ENCODE measurements around the gene EPHA5. TPM values are rescaled to one million over a fixed set of nuclear protein-coding genes. Genes with fewer than 3 reads are reported as not detected.

EPHA5 gene
- total RNA-seq, 4 donors from 2014 or later = 0.23 to 0.58 (median 0.37) TPM

- H3K27ac ChIP-seq (replicated peaks in 1 of 4) = no peak overlapping the region
- no peak for DNase-seq (ENCODE audit: extremely low spot score)
- TF ChIP-seq EP300 (IDR thresholded peaks at IDR 0.05) (no peak), POLR2A (IDR thresholded peaks at IDR 0.05; ENCODE audit: low read depth) (no peak), POLR2AphosphoS5 (IDR thresholded peaks at IDR 0.05) (no peak), CTCF (IDR thresholded peaks at IDR 0.05) (no peak)
- H3K4me3 ChIP-seq = no peak overlapping the region
- WGBS = 82% methylated on average over 8 of the region's 8 CpGs
- H3K36me3 ChIP-seq = no peaks in the 10 kb centered on the region
- no peaks in the 10 kb centered on the region for H3K9me3 ChIP-seq
- intact Hi-C loops (cut with DNase I) = no loop called here
- H3K27me3 ChIP-seq = no peaks in the 10 kb centered on the region
- no peaks in the 10 kb centered on the region for H3K4me1 ChIP-seq
These were observed 118.2 kb downstream of the EPHA5 start for GRCh38 chr4:65552057-65552456.

GRCh38 chr4:65550500-65550899, 119.8 kb downstream of the EPHA5 start:
- H3K4me1 ChIP-seq = no peaks in the 10 kb centered on the region
- 86% methylated on average over 11 of the region's 11 CpGs for WGBS
- H3K27me3 ChIP-seq = no peaks in the 10 kb centered on the region
- no peak for DNase-seq (ENCODE audit: extremely low spot score)
- no peak overlapping the region for H3K27ac ChIP-seq (replicated peaks in 1 of 4)
- no peak for TF ChIP-seq CTCF (IDR thresholded peaks at IDR 0.05)
- TF ChIP-seq POLR2A (IDR thresholded peaks at IDR 0.05; ENCODE audit: low read depth) = no peak
- TF ChIP-seq EP300 (IDR thresholded peaks at IDR 0.05) = no peak
- no peak for TF ChIP-seq POLR2AphosphoS5 (IDR thresholded peaks at IDR 0.05)
- no peak overlapping the region for H3K4me3 ChIP-seq
- no peaks in the 10 kb centered on the region for H3K9me3 ChIP-seq
- H3K36me3 ChIP-seq = no peaks in the 10 kb centered on the region
- intact Hi-C loops (cut with DNase I) = no loop called here

GRCh38 chr4:65546882-65547416, 123.3 kb downstream of the EPHA5 start:
- Histone ChIP-seq H3K27ac (replicated peaks in 1 of 4) (no peak overlapping the region), H3K4me3 (no peak overlapping the region), H3K36me3 (no peaks in the 10 kb centered on the region), H3K4me1 (no peaks in the 10 kb centered on the region), H3K9me3 (no peaks in the 10 kb centered on the region), H3K27me3 (no peaks in the 10 kb centered on the region)
- TF ChIP-seq POLR2A (IDR thresholded peaks at IDR 0.05; ENCODE audit: low read depth) = no peak
- no peak for TF ChIP-seq CTCF (IDR thresholded peaks at IDR 0.05)
- TF ChIP-seq POLR2AphosphoS5 (IDR thresholded peaks at IDR 0.05) = no peak
- TF ChIP-seq EP300 (IDR thresholded peaks at IDR 0.05) = no peak
- intact Hi-C loops (cut with DNase I) = no loop called here
- no peak for DNase-seq (ENCODE audit: extremely low spot score)
- 81% methylated on average over 4 of the region's 4 CpGs for WGBS

- Histone ChIP-seq H3K4me3 (no peak overlapping the region), H3K4me1 (no peaks in the 10 kb centered on the region), H3K27me3 (no peaks in the 10 kb centered on the region), H3K9me3 (no peaks in the 10 kb centered on the region), H3K27ac (replicated peaks in 1 of 4) (no peak overlapping the region), H3K36me3 (no peaks in the 10 kb centered on the region)
- intact Hi-C loops (cut with DNase I) = no loop called here
- no peak for DNase-seq (ENCODE audit: extremely low spot score)
- 92% methylated on average over 3 of the region's 3 CpGs for WGBS
- no peak for TF ChIP-seq EP300 (IDR thresholded peaks at IDR 0.05)
- no peak for TF ChIP-seq POLR2AphosphoS5 (IDR thresholded peaks at IDR 0.05)
- no peak for TF ChIP-seq POLR2A (IDR thresholded peaks at IDR 0.05; ENCODE audit: low read depth)
- no peak for TF ChIP-seq CTCF (IDR thresholded peaks at IDR 0.05)
These were observed 131.7 kb downstream of the EPHA5 start for GRCh38 chr4:65538571-65538970.

- no peak for TF ChIP-seq CTCF (IDR thresholded peaks at IDR 0.05)
- TF ChIP-seq POLR2A (IDR thresholded peaks at IDR 0.05; ENCODE audit: low read depth) = no peak
- no peak for TF ChIP-seq POLR2AphosphoS5 (IDR thresholded peaks at IDR 0.05)
- TF ChIP-seq EP300 (IDR thresholded peaks at IDR 0.05) = no peak
- no peaks in the 10 kb centered on the region for H3K9me3 ChIP-seq
- intact Hi-C loops (cut with DNase I) = no loop called here
- no peak overlapping the region for H3K27ac ChIP-seq (replicated peaks in 1 of 4)
- H3K36me3 ChIP-seq = no peaks in the 10 kb centered on the region
- H3K4me1 ChIP-seq = no peaks in the 10 kb centered on the region
- no peak overlapping the region for H3K4me3 ChIP-seq
- H3K27me3 ChIP-seq = no peaks in the 10 kb centered on the region
- no peak for DNase-seq (ENCODE audit: extremely low spot score)
- WGBS = 25% methylated on average over 3 of the region's 3 CpGs
These were observed 135.2 kb downstream of the EPHA5 start for GRCh38 chr4:65535113-65535512.
